D721Med (cell line): Measurements from ENCODE around the gene RSPH4A.

Experiments used
- DNase-seq: peaks from one replicate; pipeline ENCODE4 v3.0.0; 2011; ENCODE audit warnings: low spot score; ENCODE audit not compliant: insufficient read length
- FAIRE-seq: peaks from 2 replicates; lab custom pipeline; 2011; peaks lifted over from hg19 to GRCh38; lab: Jason Lieb, UNC
- CTCF ChIP-seq: IDR thresholded peaks from 2 replicates; pipeline ENCODE4 v1.5.1; 2012; ENCODE audit warnings: mild to moderate bottlenecking, control low read depth; ENCODE audit not compliant: insufficient read depth; ENCODE audit errors: missing control alignments

RSPH4A gene

GRCh38 chr6:116615937-116616736, at the start of gene RSPH4A:
Gene RSPH4A (plus strand): TSS chr6:116616479. CDS start chr6:116616624, 145 bp downstream.
- FAIRE-seq (peak; percentile 88), DNase-seq (peak; percentile 77)
- TF ChIP-seq CTCF = peak; percentile 35

GRCh38 chr6:116568111-116568510, 48.2 kb upstream of the RSPH4A start:
- no peak for FAIRE-seq
- no peak for TF ChIP-seq CTCF
- DNase-seq = no peak

GRCh38 chr6:116568821-116569755, 47.2 kb upstream of the RSPH4A start:
- TF ChIP-seq CTCF = no peak
- no peak for DNase-seq
- FAIRE-seq = no peak

GRCh38 chr6:116570856-116571682, 45.2 kb upstream of the RSPH4A start, which contains the start of gene RWDD1:
Gene RWDD1 (plus strand): TSS chr6:116571504. CDS start chr6:116571583, 79 bp downstream.
- FAIRE-seq = no peak
- no peak for TF ChIP-seq CTCF
- DNase-seq = peak; percentile 71

- FAIRE-seq (no peak), DNase-seq (no peak)
- TF ChIP-seq CTCF = no peak
Measured at GRCh38 chr6:116571683-116572000, 44.6 kb upstream of the RSPH4A start.

GRCh38 chr6:116572162-116572561, 44.1 kb upstream of the RSPH4A start:
- FAIRE-seq (no peak), DNase-seq (no peak)
- TF ChIP-seq CTCF = no peak
